ENCODE data around the gene EXD3.

- TF ChIP-seq POLR2A (IDR thresholded peaks at IDR 0.05; ENCODE audit: low read length), result no peak
- no peak for TF ChIP-seq GATA1 (IDR thresholded peaks at IDR 0.05; ENCODE audit: low read depth, low read length)
Observed at GRCh38 chr9:137270929-137271695, 151.8 kb downstream of the EXD3 start.
